GM21619 (cell line): Measurements from ENCODE around the gene AHI1.

Source experiments
- ATAC-seq: cut with Tn5 transposase; IDR thresholded peaks from one replicate; pipeline ENCODE4 v1.9.1; 2021; ENCODE audit not compliant: unreplicated experiment

AHI1 gene

DNA sequence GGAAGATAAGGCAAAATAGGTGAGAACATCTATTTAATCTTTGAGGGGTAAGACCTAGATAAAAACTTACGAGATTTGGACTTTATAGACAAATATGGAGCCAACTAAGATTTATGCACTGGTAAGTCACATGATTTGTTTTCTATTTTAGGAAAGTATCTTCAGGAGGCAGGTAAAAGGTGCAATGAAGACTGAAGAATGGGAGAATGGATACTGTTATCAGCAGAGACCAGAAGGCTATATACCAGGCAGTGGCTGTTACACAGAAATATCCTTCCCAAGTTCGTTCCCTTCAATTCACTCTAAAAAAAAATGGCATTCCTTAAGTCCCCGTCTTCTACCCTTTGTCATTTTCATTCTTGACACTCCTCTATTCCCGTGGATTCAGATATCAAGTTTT, 192.7 kb downstream of the AHI1 start:
- no peak for ATAC-seq

GRCh38 chr6:135301304-135301703, 196.2 kb downstream of the AHI1 start:
- no peak for ATAC-seq

DNA sequence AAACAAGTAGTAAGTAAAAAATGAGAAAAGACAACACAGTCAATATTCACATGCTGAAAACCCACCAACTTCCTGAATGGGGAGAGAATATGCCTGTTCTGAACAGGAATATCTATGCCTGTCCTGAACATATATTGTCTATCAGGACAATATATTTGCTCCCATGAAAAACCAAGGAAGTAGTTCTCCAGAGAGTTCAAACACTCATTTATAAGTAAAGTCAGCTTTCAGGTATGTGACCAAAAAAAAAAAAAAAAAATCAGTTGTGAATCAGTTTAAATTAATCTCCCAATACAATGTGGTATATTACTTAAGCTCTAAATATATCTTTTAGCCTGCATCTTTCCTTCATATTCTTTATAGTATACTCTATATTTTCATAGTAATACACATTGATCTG, 197.0 kb downstream of the AHI1 start:
- no peak for ATAC-seq

- ATAC-seq = no peak
Measured at GRCh38 chr6:135299256-135299655, 198.3 kb downstream of the AHI1 start.

GRCh38 chr6:135298455-135298854, 199.1 kb downstream of the AHI1 start:
- ATAC-seq = no peak

DNA sequence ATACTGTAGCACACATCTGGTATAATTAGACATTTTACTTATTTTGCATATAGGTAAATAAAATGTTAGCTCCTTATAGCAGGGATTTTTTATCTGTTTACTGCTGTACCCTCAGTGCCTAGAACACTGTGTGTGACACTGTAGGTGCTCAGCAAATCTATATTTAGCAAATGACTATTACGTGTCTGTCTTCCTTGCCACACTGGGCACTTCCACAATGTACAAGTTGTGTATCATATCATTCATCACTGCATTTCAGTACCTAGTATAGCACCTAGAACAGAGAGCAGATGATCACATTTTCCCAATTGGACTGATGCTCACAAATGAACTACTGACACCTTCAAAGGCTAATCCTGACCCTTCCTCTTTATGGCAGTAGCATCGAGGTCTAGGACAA, 200.8 kb downstream of the AHI1 start:
- ATAC-seq = no peak

- no peak for ATAC-seq
Measured at GRCh38 chr6:135295085-135295484, 202.5 kb downstream of the AHI1 start.

- no peak for ATAC-seq
Measured at GRCh38 chr6:135291288-135292076, 206.1 kb downstream of the AHI1 start.

GRCh38 chr6:135289816-135290215, 207.7 kb downstream of the AHI1 start:
- ATAC-seq = no peak

GRCh38 chr6:135286962-135287538, 210.5 kb downstream of the AHI1 start:
- ATAC-seq = no peak

DNA sequence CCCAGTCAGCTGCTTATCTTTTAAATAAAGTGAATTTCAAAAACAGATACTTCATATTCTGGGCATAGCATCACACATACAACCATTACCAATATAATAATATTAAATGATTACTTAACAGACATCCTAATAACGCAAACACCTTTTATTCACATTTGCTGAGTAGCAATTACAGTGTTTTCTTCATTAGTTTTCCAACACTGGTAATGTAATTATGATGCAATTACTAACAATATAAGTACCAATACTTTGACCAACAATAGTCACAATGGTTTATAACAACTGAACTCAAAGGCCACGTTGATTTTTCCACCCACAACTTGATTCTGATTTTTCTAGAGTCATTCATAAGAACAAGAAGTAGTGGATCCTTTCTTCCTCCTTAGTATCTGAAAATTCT, 212.4 kb downstream of the AHI1 start:
- no peak for ATAC-seq

GRCh38 chr6:135283926-135284325, 213.6 kb downstream of the AHI1 start:
- ATAC-seq = no peak

DNA sequence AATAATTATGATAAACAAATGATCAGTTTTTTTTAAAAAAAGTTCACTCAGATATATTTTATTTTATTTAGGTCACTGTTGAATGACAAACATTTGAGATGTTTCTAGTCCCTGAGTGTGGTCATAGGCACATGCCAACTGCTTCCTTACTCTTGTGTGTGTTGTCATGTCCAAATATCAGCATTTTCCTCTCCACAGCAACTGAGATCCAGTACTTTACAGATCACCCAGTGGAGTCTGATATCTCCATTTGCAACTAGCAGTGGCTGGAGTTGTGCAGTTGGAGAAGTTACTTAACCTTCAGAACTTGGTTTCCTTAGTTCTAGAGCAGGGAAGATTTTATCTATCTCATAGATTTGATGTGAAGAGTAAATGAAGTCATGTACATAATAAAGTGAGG, 215.1 kb downstream of the AHI1 start:
- ATAC-seq = no peak

- ATAC-seq = no peak
Measured at GRCh38 chr6:135281964-135282363, 215.6 kb downstream of the AHI1 start.

GRCh38 chr6:135281227-135281626, 216.3 kb downstream of the AHI1 start:
- no peak for ATAC-seq

- no peak for ATAC-seq
Measured at GRCh38 chr6:135280375-135281136, 217.0 kb downstream of the AHI1 start.

DNA sequence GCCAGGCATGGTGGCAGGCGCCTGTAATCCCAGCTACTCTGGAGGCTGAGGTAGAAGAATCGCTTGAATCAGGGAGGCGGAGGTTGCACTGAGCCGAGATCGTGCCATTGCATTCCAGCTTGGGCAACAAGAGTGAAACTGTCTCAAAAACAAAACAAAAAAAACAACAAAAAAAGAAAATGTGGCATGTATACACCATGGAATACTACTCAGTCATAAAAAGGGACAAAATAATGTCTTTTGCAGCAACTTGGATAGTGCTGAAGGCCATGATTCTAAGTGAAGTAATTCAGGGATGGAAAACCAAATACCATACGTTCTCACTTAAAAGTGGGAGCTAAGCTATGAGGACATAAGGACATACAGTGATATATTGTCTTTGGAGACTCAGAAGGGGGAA, 220.1 kb downstream of the AHI1 start:
- no peak for ATAC-seq

GRCh38 chr6:135274561-135275293, 222.8 kb downstream of the AHI1 start:
- ATAC-seq = peak; percentile 78

GRCh38 chr6:135271626-135272025, 225.9 kb downstream of the AHI1 start:
- no peak for ATAC-seq

GRCh38 chr6:135270676-135271536, 226.6 kb downstream of the AHI1 start:
- no peak for ATAC-seq
